H1 (cell line): ENCODE measurements around the gene FLVCR2. TPM values are rescaled to one million over a fixed set of nuclear protein-coding genes. Genes with fewer than 3 reads are reported as not detected.

ENCODE experiments used
- RFX5 ChIP-seq: IDR thresholded peaks from 2 replicates; pipeline ENCODE4 v1.6.1; 2011; ENCODE audit warnings: low read depth, low read length, improper control_type of control experiment, borderline replicate concordance
- polyA plus RNA-seq, 7 experiments: library from polyadenylated mRNA; depleted of rRNA in 3 of 7; stranded (reverse) in 5 of 7; unstranded in 2 of 7; fragments of >200 nt in 5 of 7; fragments of 200-250 nt in 2 of 7; gene quantifications; 1 replicate in 5 of 7; 2 replicates in 1 of 7; 4 replicates in 1 of 7; pipeline versions ENCODE4 v1.2.1 to v1.2.3, GENCODE V29; 2011 to 2013; ENCODE audit warnings: missing spikeins in 2 of 7, mixed read lengths in 2 of 7
- total RNA-seq: library from RNA; stranded (reverse); fragmentation: NEBNext Ultra II Directional; extraction: Animal tissue kit (Norgen Biotek cat#: 25700); gene quantifications from 2 replicates; pipeline ENCODE4 v1.2.1, GENCODE V29; 2021
- TF ChIP-seq, protein P1 (sequence below), 3 experiments: IDR thresholded peaks; 1 replicate in 2 of 3; 2 replicates in 1 of 3; pipeline versions ENCODE4 v1.5.1 to v1.6.1; 2011; ENCODE audit warnings: low read length in 3 of 3, mild to moderate bottlenecking in 3 of 3, inconsistent platforms in 2 of 3, low read depth in 1 of 3, moderate library complexity in 1 of 3; ENCODE audit not compliant: insufficient read depth in 1 of 3; ENCODE audit errors: control extremely low read depth in 1 of 3

The FLVCR2 gene
- total and polyA plus RNA-seq, 2 of the 8 experiments (the other 6 are each of a cell fraction or from before 2014, with no cell fraction given): 7.1 to 8.2 TPM

GRCh38 chr14:75630695-75631452 is 52.5 kb downstream of the FLVCR2 start (continued):
- TF ChIP-seq RFX5: no peak
- TF ChIP-seq, protein P1, sequence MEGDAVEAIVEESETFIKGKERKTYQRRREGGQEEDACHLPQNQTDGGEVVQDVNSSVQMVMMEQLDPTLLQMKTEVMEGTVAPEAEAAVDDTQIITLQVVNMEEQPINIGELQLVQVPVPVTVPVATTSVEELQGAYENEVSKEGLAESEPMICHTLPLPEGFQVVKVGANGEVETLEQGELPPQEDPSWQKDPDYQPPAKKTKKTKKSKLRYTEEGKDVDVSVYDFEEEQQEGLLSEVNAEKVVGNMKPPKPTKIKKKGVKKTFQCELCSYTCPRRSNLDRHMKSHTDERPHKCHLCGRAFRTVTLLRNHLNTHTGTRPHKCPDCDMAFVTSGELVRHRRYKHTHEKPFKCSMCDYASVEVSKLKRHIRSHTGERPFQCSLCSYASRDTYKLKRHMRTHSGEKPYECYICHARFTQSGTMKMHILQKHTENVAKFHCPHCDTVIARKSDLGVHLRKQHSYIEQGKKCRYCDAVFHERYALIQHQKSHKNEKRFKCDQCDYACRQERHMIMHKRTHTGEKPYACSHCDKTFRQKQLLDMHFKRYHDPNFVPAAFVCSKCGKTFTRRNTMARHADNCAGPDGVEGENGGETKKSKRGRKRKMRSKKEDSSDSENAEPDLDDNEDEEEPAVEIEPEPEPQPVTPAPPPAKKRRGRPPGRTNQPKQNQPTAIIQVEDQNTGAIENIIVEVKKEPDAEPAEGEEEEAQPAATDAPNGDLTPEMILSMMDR (IDR thresholded peaks at IDR 0.05; ENCODE audit: control extremely low read depth in 1 of 3, insufficient read depth in 1 of 3, low read depth in 1 of 3, low read length in 3 of 3): no peak
